ENCODE data around the gene FERMT2.

The FERMT2 gene

DNA sequence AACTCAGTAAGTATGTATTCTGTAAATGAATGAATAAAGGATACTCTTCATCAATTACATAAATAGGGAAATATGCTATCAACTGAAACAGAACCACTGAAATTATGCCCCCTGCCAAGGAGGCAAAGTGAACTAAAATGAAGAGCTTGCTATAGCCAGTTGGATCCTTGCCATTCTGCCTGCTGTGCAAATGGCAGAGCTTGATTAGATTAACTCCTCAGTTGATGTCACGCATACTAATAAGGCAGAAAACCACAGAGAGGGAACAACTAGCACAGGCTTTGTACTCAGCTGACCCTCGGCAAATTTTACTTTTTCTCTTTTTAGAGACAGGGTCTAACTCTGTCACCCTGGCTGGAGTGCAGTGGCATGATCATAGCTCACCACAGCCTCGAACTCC, 36.7 kb upstream of the FERMT2 start:
- TF ChIP-seq, protein P1, sequence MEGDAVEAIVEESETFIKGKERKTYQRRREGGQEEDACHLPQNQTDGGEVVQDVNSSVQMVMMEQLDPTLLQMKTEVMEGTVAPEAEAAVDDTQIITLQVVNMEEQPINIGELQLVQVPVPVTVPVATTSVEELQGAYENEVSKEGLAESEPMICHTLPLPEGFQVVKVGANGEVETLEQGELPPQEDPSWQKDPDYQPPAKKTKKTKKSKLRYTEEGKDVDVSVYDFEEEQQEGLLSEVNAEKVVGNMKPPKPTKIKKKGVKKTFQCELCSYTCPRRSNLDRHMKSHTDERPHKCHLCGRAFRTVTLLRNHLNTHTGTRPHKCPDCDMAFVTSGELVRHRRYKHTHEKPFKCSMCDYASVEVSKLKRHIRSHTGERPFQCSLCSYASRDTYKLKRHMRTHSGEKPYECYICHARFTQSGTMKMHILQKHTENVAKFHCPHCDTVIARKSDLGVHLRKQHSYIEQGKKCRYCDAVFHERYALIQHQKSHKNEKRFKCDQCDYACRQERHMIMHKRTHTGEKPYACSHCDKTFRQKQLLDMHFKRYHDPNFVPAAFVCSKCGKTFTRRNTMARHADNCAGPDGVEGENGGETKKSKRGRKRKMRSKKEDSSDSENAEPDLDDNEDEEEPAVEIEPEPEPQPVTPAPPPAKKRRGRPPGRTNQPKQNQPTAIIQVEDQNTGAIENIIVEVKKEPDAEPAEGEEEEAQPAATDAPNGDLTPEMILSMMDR (IDR thresholded peaks at IDR 0.05; ENCODE audit: extremely low read depth, insufficient read depth, missing control alignments): no peak
- in situ Hi-C loops (cut with MboI; ENCODE audit: low pct_unique_long_range_greater_than_20kb, low sequenced_read_pairs, unreplicated experiment): no loop called here
- DNase-seq (ENCODE audit: low spot score): no peak

GRCh38 chr14:52987042-52987441, 36.2 kb upstream of the FERMT2 start:
- TF ChIP-seq, protein P1 (IDR thresholded peaks at IDR 0.05; ENCODE audit: extremely low read depth, insufficient read depth, missing control alignments): no peak
- in situ Hi-C loops (cut with MboI; ENCODE audit: low pct_unique_long_range_greater_than_20kb, low sequenced_read_pairs, unreplicated experiment): no loop called here
- no peak for DNase-seq (ENCODE audit: low spot score)

- in situ Hi-C loops (cut with MboI; ENCODE audit: low pct_unique_long_range_greater_than_20kb, low sequenced_read_pairs, unreplicated experiment): no loop called here
- TF ChIP-seq, protein P1 (IDR thresholded peaks at IDR 0.05; ENCODE audit: extremely low read depth, insufficient read depth, missing control alignments): no peak
- DNase-seq (ENCODE audit: low spot score): no peak
Observed at GRCh38 chr14:52977798-52978197, 26.9 kb upstream of the FERMT2 start.

- TF ChIP-seq, protein P1 (IDR thresholded peaks at IDR 0.05; ENCODE audit: extremely low read depth, insufficient read depth, missing control alignments): no peak
- no peak for DNase-seq (ENCODE audit: low spot score)
- in situ Hi-C loops (cut with MboI; ENCODE audit: low pct_unique_long_range_greater_than_20kb, low sequenced_read_pairs, unreplicated experiment): no loop called here
Observed at GRCh38 chr14:52974406-52974805, 23.6 kb upstream of the FERMT2 start.

GRCh38 chr14:52961060-52961639, 10.3 kb upstream of the FERMT2 start:
- TF ChIP-seq, protein P1 (IDR thresholded peaks at IDR 0.05; ENCODE audit: extremely low read depth, insufficient read depth, missing control alignments): peak; percentile 56
- in situ Hi-C loops (cut with MboI; ENCODE audit: low pct_unique_long_range_greater_than_20kb, low sequenced_read_pairs, unreplicated experiment): no loop called here
- DNase-seq (ENCODE audit: low spot score): peak; percentile 73

DNA sequence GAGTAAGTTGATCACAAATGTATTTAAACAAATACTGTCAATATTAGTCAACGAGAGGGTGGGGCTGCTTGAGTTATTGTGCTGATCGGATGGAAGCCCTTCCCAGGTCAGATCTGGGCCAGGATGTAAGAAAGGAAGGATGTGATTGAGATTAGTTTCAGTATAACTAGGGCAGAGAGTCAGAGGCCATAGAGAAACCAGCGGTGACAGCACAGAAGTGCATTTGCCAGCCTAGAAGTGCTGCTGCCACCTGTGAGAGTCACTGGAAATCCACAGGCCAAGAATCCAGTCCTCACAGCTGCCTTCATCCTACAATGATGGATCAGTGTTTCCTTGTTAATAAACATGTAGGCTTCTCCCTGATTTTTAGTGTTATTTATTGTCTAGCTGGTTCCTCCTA, 9.8 kb upstream of the FERMT2 start:
- in situ Hi-C loops (cut with MboI; ENCODE audit: low pct_unique_long_range_greater_than_20kb, low sequenced_read_pairs, unreplicated experiment): no loop called here
- DNase-seq (ENCODE audit: low spot score): no peak
- TF ChIP-seq, protein P1 (IDR thresholded peaks at IDR 0.05; ENCODE audit: extremely low read depth, insufficient read depth, missing control alignments): no peak
